ENCODE measurements around the gene BCL6B. TPM values are rescaled to one million over a fixed set of nuclear protein-coding genes. Genes with fewer than 3 reads are reported as not detected.
A peak's percentile ranks its signal among the peaks of the same experiment; 100 is the strongest.

The BCL6B gene
- polyA plus RNA-seq, 3 donors: 0.06 TPM; not detected in 2

DNA sequence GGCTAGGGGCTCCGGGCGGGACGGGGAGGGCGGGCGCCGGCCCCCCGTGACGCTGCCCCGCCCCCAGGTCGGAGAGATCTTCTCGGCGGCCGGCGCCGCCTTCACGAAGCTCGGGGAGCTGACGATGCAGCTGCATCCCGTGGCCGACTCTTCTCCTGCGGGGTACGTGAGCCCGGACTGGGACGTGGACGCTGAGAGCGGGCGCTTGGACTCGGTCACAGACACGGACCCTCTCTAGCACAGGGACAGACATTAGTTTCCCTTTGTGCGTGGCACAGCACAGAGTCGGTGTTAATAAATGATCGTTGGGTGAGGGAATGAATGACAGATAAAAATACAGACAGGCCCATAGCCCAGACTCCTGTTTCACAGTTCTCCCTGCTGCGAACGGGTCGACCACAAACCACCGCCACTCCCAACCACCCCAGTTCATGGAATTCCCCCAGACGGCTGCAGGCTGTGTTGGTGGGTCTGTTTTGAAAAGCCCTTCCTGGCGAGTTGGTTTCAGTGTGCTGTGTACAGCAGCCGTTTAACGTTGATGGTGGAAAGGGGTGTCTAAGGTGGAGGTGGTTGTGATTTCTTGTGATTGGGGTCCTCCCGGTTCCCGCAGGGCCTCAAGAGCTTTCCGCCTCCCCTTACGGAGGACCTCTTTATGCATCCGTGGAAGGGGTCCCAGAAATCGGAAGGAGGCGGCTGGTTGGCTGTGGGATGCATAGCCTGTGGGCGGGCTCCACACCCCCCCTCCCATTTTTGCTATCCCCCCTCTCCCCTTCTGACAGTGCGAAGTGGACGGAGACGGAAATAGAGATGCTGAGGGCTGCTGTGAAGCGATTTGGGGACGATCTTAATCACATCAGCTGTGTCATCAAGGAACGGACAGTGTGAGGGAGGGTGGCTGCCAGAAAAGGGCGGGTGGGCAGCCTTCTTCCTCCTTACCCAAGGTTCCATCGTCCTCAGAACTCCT, 7.6 kb upstream of the BCL6B start:
- H3K4me3 Mint-ChIP-seq: peak overlapping the region; percentile 84 to 94
- peaks cover 57% of the 10 kb centered on the region for H3K4me1 Mint-ChIP-seq
- H3K9me3 Mint-ChIP-seq: peaks cover 0 to 5% (median 0%) of the 10 kb centered on the region in 7 donors
- Histone ChIP-seq H4K20me1 (ENCODE audit: insufficient read depth, low read length) (no peaks in the 10 kb centered on the region), H2AFZ (ENCODE audit: insufficient read depth, low read depth, low read length, poor library complexity, severe bottlenecking) (peak overlapping the region; percentile 52), H3K36me3 (replicated peaks in 1 of 2; ENCODE audit: control insufficient read depth in 1 of 2, insufficient read depth in 2 of 2, low read length in 2 of 2) (peaks cover 12 to 15% of the 10 kb centered on the region in 2 donors), H3K27ac (ENCODE audit: low read depth in 1 of 2, low read length in 2 of 2) (peak overlapping the region; percentile 98 to 100), H3K27me3 (ENCODE audit: control insufficient read depth in 2 of 2, insufficient read depth in 2 of 2, low read length in 2 of 2) (peaks cover 0 to 4% of the 10 kb centered on the region in 2 donors), H3K9ac (ENCODE audit: insufficient read depth, low read length, poor library complexity, severe bottlenecking) (peak overlapping the region; percentile 99), H3K4me1 (ENCODE audit: control insufficient read depth in 1 of 2, insufficient read depth in 2 of 2, low read length in 2 of 2) (peaks cover 44 to 58% of the 10 kb centered on the region in 2 donors), H3K4me3 (replicated peaks in 1 of 3; ENCODE audit: low read depth in 2 of 3, low read length in 3 of 3) (peak overlapping the region; percentile 45 to 97 (median 55)), H3K4me2 (replicated peaks; ENCODE audit: extremely low read depth, low read length, poor library complexity, severe bottlenecking) (peak overlapping the region; percentile 96), H3K79me2 (ENCODE audit: insufficient read depth, low read length) (peaks cover 46% of the 10 kb centered on the region), H3K9me3 (replicated peaks in 1 of 2; ENCODE audit: control insufficient read depth in 1 of 2, insufficient read depth in 1 of 2, low read length in 2 of 2) (no peaks in the 10 kb centered on the region)
- H3K27ac Mint-ChIP-seq: peak overlapping the region; percentile 97 to 100 (median 98)
- H3K36me3 Mint-ChIP-seq: peaks cover 26 to 27% of the 10 kb centered on the region in 2 donors
- under 1% methylated on average over 29 of the region's 56 CpGs for WGBS (ENCODE audit: insufficient coverage)
- peak; percentile 63 to 87 (median 74) for DNase-seq
- H3K27me3 Mint-ChIP-seq (ENCODE audit: low read depth in 3 of 3): peaks cover 5 to 11% (median 6%) of the 10 kb centered on the region in 3 donors
- TF ChIP-seq, protein P1, sequence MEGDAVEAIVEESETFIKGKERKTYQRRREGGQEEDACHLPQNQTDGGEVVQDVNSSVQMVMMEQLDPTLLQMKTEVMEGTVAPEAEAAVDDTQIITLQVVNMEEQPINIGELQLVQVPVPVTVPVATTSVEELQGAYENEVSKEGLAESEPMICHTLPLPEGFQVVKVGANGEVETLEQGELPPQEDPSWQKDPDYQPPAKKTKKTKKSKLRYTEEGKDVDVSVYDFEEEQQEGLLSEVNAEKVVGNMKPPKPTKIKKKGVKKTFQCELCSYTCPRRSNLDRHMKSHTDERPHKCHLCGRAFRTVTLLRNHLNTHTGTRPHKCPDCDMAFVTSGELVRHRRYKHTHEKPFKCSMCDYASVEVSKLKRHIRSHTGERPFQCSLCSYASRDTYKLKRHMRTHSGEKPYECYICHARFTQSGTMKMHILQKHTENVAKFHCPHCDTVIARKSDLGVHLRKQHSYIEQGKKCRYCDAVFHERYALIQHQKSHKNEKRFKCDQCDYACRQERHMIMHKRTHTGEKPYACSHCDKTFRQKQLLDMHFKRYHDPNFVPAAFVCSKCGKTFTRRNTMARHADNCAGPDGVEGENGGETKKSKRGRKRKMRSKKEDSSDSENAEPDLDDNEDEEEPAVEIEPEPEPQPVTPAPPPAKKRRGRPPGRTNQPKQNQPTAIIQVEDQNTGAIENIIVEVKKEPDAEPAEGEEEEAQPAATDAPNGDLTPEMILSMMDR (IDR thresholded peaks at IDR 0.05): peak; percentile 72
- intact Hi-C loops (cut with micrococcal nuclease): loop anchor here in 1 of 2 donors (5.0 kb wide), 2 partner anchors 363 to 1042 kb away; partner anchors contain the start of genes C17orf100 and MED31

DNA sequence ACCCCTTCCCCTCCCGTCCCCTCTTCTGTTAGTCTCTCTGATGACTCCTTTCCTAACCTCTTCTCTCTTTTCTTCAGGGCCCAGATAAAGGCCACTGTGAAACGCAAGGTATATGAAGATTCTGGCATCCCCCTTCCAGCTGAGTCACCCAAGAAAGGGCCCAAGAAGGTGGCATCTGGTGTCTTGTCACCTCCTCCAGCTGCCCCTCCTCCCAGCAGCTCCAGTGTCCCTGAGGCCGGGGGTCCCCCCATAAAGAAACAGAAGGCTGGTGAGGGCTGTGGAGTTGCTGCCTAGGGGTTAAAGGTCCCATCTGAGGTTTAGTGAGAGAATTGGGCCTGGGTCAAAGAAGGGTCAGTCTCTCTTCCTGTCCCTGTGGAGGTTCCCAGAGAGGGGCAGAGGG, 6.4 kb upstream of the BCL6B start:
- Histone ChIP-seq H3K79me2 (ENCODE audit: insufficient read depth, low read length) (peaks cover 35% of the 10 kb centered on the region), H3K4me2 (replicated peaks; ENCODE audit: extremely low read depth, low read length, poor library complexity, severe bottlenecking) (no peak overlapping the region), H3K27me3 (ENCODE audit: control insufficient read depth in 2 of 2, insufficient read depth in 2 of 2, low read length in 2 of 2) (peaks cover 0 to 7% of the 10 kb centered on the region in 2 donors), H3K4me3 (replicated peaks in 1 of 3; ENCODE audit: low read depth in 2 of 3, low read length in 3 of 3) (no peak overlapping the region), H2AFZ (ENCODE audit: insufficient read depth, low read depth, low read length, poor library complexity, severe bottlenecking) (no peak overlapping the region), H3K27ac (ENCODE audit: low read depth in 1 of 2, low read length in 2 of 2) (peak overlapping the region in 1 of 2 donors; percentile 98), H3K4me1 (ENCODE audit: control insufficient read depth in 1 of 2, insufficient read depth in 2 of 2, low read length in 2 of 2) (peaks cover 32 to 47% of the 10 kb centered on the region in 2 donors), H3K9ac (ENCODE audit: insufficient read depth, low read length, poor library complexity, severe bottlenecking) (no peak overlapping the region), H3K36me3 (replicated peaks in 1 of 2; ENCODE audit: control insufficient read depth in 1 of 2, insufficient read depth in 2 of 2, low read length in 2 of 2) (peaks cover 12 to 15% of the 10 kb centered on the region in 2 donors), H4K20me1 (ENCODE audit: insufficient read depth, low read length) (no peaks in the 10 kb centered on the region), H3K9me3 (replicated peaks in 1 of 2; ENCODE audit: control insufficient read depth in 1 of 2, insufficient read depth in 1 of 2, low read length in 2 of 2) (no peaks in the 10 kb centered on the region)
- no peak for DNase-seq
- H3K27me3 Mint-ChIP-seq (ENCODE audit: low read depth in 3 of 3): peaks cover 10 to 14% (median 13%) of the 10 kb centered on the region in 3 donors
- peak overlapping the region in 2 of 7 donors; percentile 97 to 98 for H3K27ac Mint-ChIP-seq
- peaks cover 46% of the 10 kb centered on the region for H3K4me1 Mint-ChIP-seq
- peaks cover 0 to 5% (median 0%) of the 10 kb centered on the region in 7 donors for H3K9me3 Mint-ChIP-seq
- intact Hi-C loops (cut with micrococcal nuclease): no loop called here
- TF ChIP-seq, protein P1 (IDR thresholded peaks at IDR 0.05): no peak
- H3K4me3 Mint-ChIP-seq: no peak overlapping the region
- 100% methylated on average over 1 of the region's 3 CpGs for WGBS (ENCODE audit: insufficient coverage)
- peaks cover 26 to 27% of the 10 kb centered on the region in 2 donors for H3K36me3 Mint-ChIP-seq
